H1 (cell line): ENCODE results near the gene MECP2.

Source experiments
- CEBPB ChIP-seq: IDR thresholded peaks from 2 replicates; pipeline ENCODE4 v1.6.1; 2012; ENCODE audit warnings: low read depth, low read length
- CTCF ChIP-seq, 3 experiments: IDR thresholded peaks; 1 replicate in 2 of 3; 2 replicates in 1 of 3; pipeline versions ENCODE4 v1.5.1 to v1.6.1; 2011; ENCODE audit warnings: low read length in 3 of 3, mild to moderate bottlenecking in 3 of 3, inconsistent platforms in 2 of 3, low read depth in 1 of 3, moderate library complexity in 1 of 3; ENCODE audit not compliant: insufficient read depth in 1 of 3; ENCODE audit errors: control extremely low read depth in 1 of 3
- EZH2 ChIP-seq: fragments of 200-600 bp; sonication (generic); IDR thresholded peaks from 2 replicates; pipeline ENCODE4 v1.7.1; 2012; ENCODE audit warnings: low read depth, mild to moderate bottlenecking, moderate library complexity, low read length, inconsistent platforms; ENCODE audit not compliant: severe bottlenecking

GRCh38 chrX:154027986-154028385 lies 69.5 kb downstream of the MECP2 start:
- no peak for TF ChIP-seq EZH2
- TF ChIP-seq CEBPB, result no peak
- TF ChIP-seq CTCF (IDR thresholded peaks at IDR 0.05; ENCODE audit: control extremely low read depth in 1 of 3, insufficient read depth in 1 of 3, low read depth in 1 of 3, low read length in 3 of 3), result no peak
